ENCODE measurements around the gene THRAP3.

THRAP3 gene

DNA sequence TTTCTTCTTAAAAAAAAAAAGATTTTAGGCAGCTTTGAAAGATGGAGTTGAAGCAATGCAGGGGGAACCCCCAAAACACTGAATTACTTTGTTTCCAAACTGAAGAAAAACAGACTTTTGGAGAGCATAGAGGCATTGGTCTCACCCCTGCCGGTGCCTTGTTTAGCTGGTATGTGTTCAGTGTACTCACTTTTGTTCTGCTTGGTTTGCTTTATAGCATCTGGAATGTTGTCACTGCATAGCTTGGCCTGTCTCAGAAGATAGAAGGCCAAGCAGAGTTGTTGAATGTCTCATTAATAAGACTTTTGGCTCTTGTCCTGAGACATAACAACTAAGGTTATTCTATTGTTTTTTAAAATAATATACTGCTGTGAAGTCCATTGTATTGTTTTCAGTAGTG, 6.9 kb downstream of the THRAP3 start:
- TF ChIP-seq, protein P1, sequence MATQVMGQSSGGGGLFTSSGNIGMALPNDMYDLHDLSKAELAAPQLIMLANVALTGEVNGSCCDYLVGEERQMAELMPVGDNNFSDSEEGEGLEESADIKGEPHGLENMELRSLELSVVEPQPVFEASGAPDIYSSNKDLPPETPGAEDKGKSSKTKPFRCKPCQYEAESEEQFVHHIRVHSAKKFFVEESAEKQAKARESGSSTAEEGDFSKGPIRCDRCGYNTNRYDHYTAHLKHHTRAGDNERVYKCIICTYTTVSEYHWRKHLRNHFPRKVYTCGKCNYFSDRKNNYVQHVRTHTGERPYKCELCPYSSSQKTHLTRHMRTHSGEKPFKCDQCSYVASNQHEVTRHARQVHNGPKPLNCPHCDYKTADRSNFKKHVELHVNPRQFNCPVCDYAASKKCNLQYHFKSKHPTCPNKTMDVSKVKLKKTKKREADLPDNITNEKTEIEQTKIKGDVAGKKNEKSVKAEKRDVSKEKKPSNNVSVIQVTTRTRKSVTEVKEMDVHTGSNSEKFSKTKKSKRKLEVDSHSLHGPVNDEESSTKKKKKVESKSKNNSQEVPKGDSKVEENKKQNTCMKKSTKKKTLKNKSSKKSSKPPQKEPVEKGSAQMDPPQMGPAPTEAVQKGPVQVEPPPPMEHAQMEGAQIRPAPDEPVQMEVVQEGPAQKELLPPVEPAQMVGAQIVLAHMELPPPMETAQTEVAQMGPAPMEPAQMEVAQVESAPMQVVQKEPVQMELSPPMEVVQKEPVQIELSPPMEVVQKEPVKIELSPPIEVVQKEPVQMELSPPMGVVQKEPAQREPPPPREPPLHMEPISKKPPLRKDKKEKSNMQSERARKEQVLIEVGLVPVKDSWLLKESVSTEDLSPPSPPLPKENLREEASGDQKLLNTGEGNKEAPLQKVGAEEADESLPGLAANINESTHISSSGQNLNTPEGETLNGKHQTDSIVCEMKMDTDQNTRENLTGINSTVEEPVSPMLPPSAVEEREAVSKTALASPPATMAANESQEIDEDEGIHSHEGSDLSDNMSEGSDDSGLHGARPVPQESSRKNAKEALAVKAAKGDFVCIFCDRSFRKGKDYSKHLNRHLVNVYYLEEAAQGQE (IDR thresholded peaks at IDR 0.05; ENCODE audit: insufficient read depth in 1 of 2, low read depth in 2 of 2, low read length in 2 of 2), result no peak
- TF ChIP-seq TAF1 (IDR thresholded peaks at IDR 0.05; ENCODE audit: borderline replicate concordance, insufficient read depth, low read length) (no peak), POLR2AphosphoS5 (IDR thresholded peaks at IDR 0.05; ENCODE audit: low read depth, low read length) (no peak), SIN3A (IDR thresholded peaks at IDR 0.05; ENCODE audit: borderline replicate concordance, insufficient read depth, low read length) (no peak), FOXP2 (optimal IDR thresholded peaks at IDR 0.05; ENCODE audit: borderline replicate concordance, extremely low read depth, extremely low read length, insufficient read depth) (no peak)

DNA sequence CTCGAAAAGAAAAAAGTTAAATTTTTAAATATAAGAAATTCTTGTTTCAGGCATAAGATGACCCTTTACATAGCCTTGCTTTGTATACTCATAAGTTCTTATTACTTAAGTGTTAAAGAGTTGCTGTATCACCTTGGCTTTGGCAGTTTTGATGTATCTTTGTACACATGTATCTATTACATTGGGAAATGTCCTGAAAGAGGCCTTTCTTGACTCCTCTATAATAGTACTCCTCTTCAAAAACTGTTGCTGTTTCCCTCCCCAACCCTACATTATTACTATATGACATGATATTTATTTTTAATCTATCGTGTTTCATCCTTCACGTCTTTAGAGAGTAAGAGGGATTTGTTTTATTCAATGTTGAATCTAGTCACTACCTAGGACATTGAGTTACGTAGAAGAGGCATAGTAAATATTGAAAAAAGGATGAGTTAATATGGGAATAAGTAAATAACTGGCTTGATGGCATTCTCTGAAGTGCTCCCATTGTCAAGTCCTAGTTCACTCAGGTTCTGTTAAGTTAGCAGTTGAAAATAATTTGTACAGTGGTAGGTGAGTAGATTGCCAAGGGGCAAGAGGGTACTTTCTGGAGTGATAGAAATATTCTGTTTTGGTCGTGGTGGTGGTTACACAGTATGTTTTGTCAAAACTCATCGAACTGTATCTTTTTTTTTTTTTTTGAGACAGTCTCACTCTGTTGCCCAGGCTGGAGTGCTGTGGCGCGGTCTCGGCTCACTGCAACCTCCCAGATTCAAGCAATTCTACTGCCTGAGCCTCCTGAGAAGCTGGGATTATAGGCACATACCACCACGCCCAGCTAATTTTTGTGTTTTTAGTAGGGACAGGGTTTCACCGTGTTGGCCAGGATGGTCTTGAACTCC, 8.2 kb downstream of the THRAP3 start:
- TF ChIP-seq FOXP2 (optimal IDR thresholded peaks at IDR 0.05; ENCODE audit: borderline replicate concordance, extremely low read depth, extremely low read length, insufficient read depth) (no peak), SIN3A (IDR thresholded peaks at IDR 0.05; ENCODE audit: borderline replicate concordance, insufficient read depth, low read length) (no peak), TAF1 (IDR thresholded peaks at IDR 0.05; ENCODE audit: borderline replicate concordance, insufficient read depth, low read length) (no peak), POLR2AphosphoS5 (IDR thresholded peaks at IDR 0.05; ENCODE audit: low read depth, low read length) (no peak)
- TF ChIP-seq, protein P1 (IDR thresholded peaks at IDR 0.05; ENCODE audit: insufficient read depth in 1 of 2, low read depth in 2 of 2, low read length in 2 of 2), result no peak

DNA sequence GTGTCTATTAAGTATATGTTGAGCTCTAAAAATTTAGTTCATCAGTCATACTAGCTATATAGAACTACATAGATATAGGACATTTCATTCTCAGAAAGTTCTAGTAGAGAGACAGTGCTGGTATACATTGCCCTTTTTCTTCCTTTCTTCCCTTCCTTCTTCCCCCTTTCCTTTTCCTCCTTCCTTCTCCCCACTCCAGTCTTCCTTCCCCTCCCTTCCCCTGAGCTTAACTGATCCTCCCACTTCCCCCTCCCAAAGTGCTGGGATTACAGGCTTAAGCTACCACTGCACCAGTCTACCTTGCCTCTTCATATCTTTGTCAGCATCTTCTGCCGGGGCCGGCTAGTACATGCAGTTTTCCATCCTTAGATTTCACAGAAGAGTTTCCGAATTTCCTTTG, 12.1 kb downstream of the THRAP3 start:
- TF ChIP-seq POLR2AphosphoS5 (IDR thresholded peaks at IDR 0.05; ENCODE audit: low read depth, low read length), result no peak
- no peak for TF ChIP-seq SIN3A (IDR thresholded peaks at IDR 0.05; ENCODE audit: borderline replicate concordance, insufficient read depth, low read length)
- no peak for TF ChIP-seq TAF1 (IDR thresholded peaks at IDR 0.05; ENCODE audit: borderline replicate concordance, insufficient read depth, low read length)

DNA sequence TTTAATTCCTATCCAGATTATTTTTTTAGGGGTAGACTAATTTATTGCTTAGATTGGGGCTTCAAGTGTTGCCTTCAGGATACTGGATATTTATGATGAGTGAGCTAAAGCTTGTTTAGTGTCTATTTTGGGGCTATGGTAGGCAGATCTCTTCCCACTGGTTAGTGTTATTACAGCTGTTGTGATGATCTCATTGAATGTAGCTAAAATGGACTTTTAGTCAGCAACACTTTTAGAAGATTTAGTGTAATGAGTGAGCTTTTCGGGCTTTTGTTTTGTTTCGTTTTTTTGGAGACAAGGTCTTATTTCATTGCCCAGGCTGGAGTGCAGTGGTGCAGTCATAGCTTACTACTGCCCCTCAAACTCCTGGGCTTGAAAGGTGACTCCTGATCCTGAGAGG, 14.2 kb downstream of the THRAP3 start:
- TF ChIP-seq, protein P1 (IDR thresholded peaks at IDR 0.05; ENCODE audit: insufficient read depth in 1 of 2, low read depth in 2 of 2, low read length in 2 of 2), result no peak
- TF ChIP-seq SIN3A (IDR thresholded peaks at IDR 0.05; ENCODE audit: borderline replicate concordance, insufficient read depth, low read length) (no peak), POLR2AphosphoS5 (IDR thresholded peaks at IDR 0.05; ENCODE audit: low read depth, low read length) (no peak), FOXP2 (optimal IDR thresholded peaks at IDR 0.05; ENCODE audit: borderline replicate concordance, extremely low read depth, extremely low read length, insufficient read depth) (no peak), TAF1 (IDR thresholded peaks at IDR 0.05; ENCODE audit: borderline replicate concordance, insufficient read depth, low read length) (no peak)

DNA sequence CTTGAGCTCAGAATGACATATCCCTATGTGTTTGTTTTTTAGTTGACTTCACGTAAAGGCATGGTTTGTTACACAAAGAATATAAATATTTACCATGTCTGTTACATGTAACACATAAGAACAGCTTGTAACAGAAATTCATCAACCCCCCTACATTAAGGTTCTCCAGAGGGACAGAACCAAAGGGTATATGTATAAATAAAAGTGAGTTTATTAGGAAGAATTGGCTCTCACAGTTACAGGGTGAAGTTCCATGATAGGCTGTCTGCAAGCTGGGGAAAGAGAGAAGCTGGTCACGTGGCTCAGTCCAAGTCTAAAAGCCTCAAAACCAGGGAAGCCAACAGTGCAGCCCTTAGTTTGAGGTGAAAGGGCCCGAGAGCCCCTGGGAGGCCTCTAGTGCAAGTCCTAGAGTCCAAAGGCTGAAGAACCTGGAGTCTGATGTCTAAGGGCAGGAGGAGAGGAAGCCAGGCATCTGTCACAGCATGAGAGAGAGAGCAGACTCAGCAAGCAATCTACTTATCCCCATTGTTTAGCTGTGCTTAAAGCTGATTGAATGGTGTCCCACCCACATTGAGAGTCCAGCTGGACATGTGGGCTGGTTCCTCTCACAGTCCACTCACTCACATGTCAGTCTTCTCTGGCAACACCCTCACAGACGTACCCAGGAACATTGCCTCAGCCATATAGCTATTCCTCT, 15.8 kb downstream of the THRAP3 start:
- TF ChIP-seq FOXP2 (optimal IDR thresholded peaks at IDR 0.05; ENCODE audit: borderline replicate concordance, extremely low read depth, extremely low read length, insufficient read depth), result no peak
- TF ChIP-seq TAF1 (IDR thresholded peaks at IDR 0.05; ENCODE audit: borderline replicate concordance, insufficient read depth, low read length), result no peak
- no peak for TF ChIP-seq POLR2AphosphoS5 (IDR thresholded peaks at IDR 0.05; ENCODE audit: low read depth, low read length)
- TF ChIP-seq SIN3A (IDR thresholded peaks at IDR 0.05; ENCODE audit: borderline replicate concordance, insufficient read depth, low read length), result no peak
- TF ChIP-seq, protein P1 (IDR thresholded peaks at IDR 0.05; ENCODE audit: insufficient read depth in 1 of 2, low read depth in 2 of 2, low read length in 2 of 2), result no peak
